A673 (cell line): Measurements from ENCODE around the gene CHD5.

Experiments used
- EZH2 ChIP-seq: fragments of 200-600 bp; sonication (generic); IDR thresholded peaks from 2 replicates; pipeline ENCODE4 v1.6.1; 2017; ENCODE audit warnings: borderline replicate concordance, low read depth, mild to moderate bottlenecking, mixed read lengths, antibody characterized with exemption, low read length; ENCODE audit not compliant: poor library complexity, severe bottlenecking
- TF ChIP-seq, protein P1 (sequence below): fragments of 300-800, 200-600 bp; sonication (generic); conservative IDR thresholded peaks from 2 replicates; pipeline ENCODE4 v1.5.1; 2017; ENCODE audit warnings: low read depth, mild to moderate bottlenecking, antibody characterized with exemption, low read length, moderate library complexity, mixed read lengths

DNA sequence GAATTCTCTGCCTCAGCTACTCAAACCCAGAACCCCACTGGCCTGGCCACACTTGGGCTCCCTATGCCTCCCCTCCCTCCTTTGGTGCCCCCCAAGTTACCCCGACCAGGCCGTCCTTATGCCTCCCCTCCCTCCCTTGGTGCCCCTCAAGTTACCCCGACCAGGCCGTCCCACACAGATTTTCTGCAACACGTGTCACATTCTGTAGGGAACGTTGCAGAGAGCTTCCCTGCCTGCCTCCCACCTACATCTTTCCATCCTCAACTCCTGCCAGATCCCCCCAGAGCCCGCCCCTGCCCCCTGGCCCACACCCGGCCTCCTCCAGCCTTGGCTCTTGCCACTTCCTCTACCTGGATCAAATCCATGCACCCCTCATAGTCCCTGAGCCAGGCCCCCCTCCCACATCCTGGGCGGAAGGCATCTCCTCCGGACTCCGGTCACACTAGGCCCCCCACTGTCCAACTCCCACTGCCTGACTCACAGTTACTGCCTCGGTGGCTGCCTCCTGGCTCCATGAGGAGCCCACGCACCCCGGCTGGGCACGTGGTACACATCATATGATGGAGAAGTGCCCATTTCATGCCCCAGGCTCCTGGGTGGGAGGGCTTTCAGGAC lies 93.3 kb downstream of the CHD5 start:
- TF ChIP-seq, protein P1, sequence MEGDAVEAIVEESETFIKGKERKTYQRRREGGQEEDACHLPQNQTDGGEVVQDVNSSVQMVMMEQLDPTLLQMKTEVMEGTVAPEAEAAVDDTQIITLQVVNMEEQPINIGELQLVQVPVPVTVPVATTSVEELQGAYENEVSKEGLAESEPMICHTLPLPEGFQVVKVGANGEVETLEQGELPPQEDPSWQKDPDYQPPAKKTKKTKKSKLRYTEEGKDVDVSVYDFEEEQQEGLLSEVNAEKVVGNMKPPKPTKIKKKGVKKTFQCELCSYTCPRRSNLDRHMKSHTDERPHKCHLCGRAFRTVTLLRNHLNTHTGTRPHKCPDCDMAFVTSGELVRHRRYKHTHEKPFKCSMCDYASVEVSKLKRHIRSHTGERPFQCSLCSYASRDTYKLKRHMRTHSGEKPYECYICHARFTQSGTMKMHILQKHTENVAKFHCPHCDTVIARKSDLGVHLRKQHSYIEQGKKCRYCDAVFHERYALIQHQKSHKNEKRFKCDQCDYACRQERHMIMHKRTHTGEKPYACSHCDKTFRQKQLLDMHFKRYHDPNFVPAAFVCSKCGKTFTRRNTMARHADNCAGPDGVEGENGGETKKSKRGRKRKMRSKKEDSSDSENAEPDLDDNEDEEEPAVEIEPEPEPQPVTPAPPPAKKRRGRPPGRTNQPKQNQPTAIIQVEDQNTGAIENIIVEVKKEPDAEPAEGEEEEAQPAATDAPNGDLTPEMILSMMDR = no peak
- no peak for TF ChIP-seq EZH2
